Sigmoid colon (tissue), 7 donors: Measurements from ENCODE around the gene ASS1. TPM values are rescaled to one million over a fixed set of nuclear protein-coding genes. Genes with fewer than 3 reads are reported as not detected.

ENCODE experiments used
- DNase-seq: peaks from one replicate; pipeline ENCODE4 v3.0.0-alpha.2; 2019
- H3K27ac ChIP-seq, 4 donors: fragments of 200-600 bp; sonication (generic); one replicate each; pipeline ENCODE4 v1.5.1; 2016 to 2019; ENCODE audit warnings: mild to moderate bottlenecking in 1 of 4
- H3K27me3 ChIP-seq, 3 donors: fragments of 200-600 bp; sonication (generic); one replicate each; pipeline ENCODE4 v1.5.1; 2019; ENCODE audit warnings: mild to moderate bottlenecking in 1 of 3
- H3K36me3 ChIP-seq, 4 donors: fragments of 200-600 bp; sonication (generic); one replicate each; pipeline ENCODE4 v1.5.1; 2016 to 2019
- H3K4me1 ChIP-seq, 4 donors: fragments of 200-600 bp; sonication (generic); one replicate each; pipeline ENCODE4 v1.5.1; 2017 to 2019
- H3K4me3 ChIP-seq, 4 donors: fragments of 200-600 bp; sonication (generic); one replicate each; pipeline ENCODE4 v1.5.1; 2017 to 2019; ENCODE audit warnings: mild to moderate bottlenecking in 2 of 4, moderate library complexity in 1 of 4
- H3K9me3 ChIP-seq, 4 donors: fragments of 200-600 bp in 3 of 4; sonication (generic) in 3 of 4; one replicate each; pipeline versions ENCODE4 v1.5.1 to v1.6.1; 2013 to 2019
- EP300 ChIP-seq, 4 donors: sonication (generic); formaldehyde crosslinking; IDR thresholded peaks; one replicate each; pipeline ENCODE4 v1.6.1; 2017; ENCODE audit warnings: antibody characterized with exemption in 4 of 4
- POLR2A ChIP-seq, 2 donors: fragments of 450-650 bp; IDR thresholded peaks; one replicate each; pipeline ENCODE4 v1.6.1; 2016; ENCODE audit warnings: antibody characterized with exemption in 2 of 2, mild to moderate bottlenecking in 2 of 2, moderate library complexity in 2 of 2
- POLR2AphosphoS5 ChIP-seq, 4 donors: sonication (generic); formaldehyde crosslinking; IDR thresholded peaks; one replicate each; pipeline ENCODE4 v1.6.1; 2017; ENCODE audit warnings: antibody characterized with exemption in 4 of 4
- WGBS, 2 donors: extraction: QIAGEN DNeasy Blood & Tissue Kit; methylation state at CpG; one replicate each; pipeline ENCODE4 v1.1.7; 2013; 5-methylcytosine and 5-hydroxymethylcytosine counted together
- intact Hi-C: fragments of 100-400 bp; cut with DNase I; formaldehyde crosslinking; loops from one replicate; pipeline ENCODE4 v1.15.1; 2023
- polyA plus RNA-seq, 3 donors: library from polyadenylated mRNA; stranded (reverse); fragments of 200-250 nt; gene quantifications; one replicate each; pipeline ENCODE4 v1.2.3, GENCODE V29; 2013
- total RNA-seq, 4 donors: library from RNA; depleted of rRNA; stranded (reverse); fragments of >200 nt; gene quantifications; one replicate each; pipeline ENCODE4 v1.1.0, GENCODE V29; 2016
- TF ChIP-seq, protein P1 (sequence below), 4 experiments: fragments of 450-650 bp in 3 of 4; fragments of 200-600 bp in 1 of 4; IDR thresholded peaks; one replicate each; pipeline ENCODE4 v1.5.1; 2016 to 2019; ENCODE audit warnings: antibody characterized with exemption in 4 of 4, mild to moderate bottlenecking in 3 of 4, moderate library complexity in 2 of 4
- donor health status: healthy with polysubstance abuse.
- donor health status: Bipolar disorder and iron deficiency.
- donor health status: healthy.

The ASS1 gene
- total and polyA plus RNA-seq, 7 donors, result 65.8 to 1,420 (median 84.2) TPM

DNA sequence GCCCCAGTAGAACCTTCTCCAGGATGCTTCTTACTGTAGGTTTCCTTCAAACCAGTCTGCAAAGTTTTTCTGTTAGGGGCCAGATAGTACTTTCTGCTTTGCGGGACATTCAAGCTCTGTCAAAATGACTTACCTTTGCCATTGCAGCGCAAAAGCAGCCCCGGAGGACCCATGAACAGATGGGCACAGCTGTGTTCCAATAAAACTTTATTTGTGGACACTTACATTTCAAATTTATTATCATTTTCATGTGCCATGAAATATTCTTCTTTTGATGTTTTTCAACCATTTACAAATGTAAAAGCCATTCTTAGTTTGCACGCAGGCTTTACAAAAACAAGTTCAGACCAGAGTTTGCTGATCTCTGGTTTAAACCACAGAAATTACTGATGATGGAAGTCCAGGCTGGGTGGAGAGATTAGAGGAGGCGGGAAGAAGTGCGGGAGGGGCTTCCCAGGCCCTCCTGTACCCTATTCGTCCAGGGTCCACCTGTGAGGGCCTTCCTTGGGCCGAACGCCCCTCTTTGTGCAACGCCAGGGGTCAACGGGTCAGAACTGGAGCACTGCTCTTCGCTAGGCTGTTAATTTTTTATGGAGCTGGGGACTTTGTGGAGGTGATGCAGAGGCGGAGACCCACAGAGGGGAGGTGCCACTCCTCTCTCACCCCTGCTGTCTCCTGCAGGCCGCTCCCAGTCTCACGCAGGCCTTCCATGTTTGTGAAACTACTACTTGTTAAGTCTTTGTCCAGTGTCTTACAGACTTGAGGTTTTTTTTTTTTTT is 7.6 kb upstream of the ASS1 start:
- no peaks in the 10 kb centered on the region for H3K9me3 ChIP-seq
- 73% methylated on average over 15 of the region's 15 CpGs for WGBS, 2 donors
- peaks cover 0 to 13% (median 11%) of the 10 kb centered on the region in 4 donors for H3K4me1 ChIP-seq
- TF ChIP-seq, protein P1, sequence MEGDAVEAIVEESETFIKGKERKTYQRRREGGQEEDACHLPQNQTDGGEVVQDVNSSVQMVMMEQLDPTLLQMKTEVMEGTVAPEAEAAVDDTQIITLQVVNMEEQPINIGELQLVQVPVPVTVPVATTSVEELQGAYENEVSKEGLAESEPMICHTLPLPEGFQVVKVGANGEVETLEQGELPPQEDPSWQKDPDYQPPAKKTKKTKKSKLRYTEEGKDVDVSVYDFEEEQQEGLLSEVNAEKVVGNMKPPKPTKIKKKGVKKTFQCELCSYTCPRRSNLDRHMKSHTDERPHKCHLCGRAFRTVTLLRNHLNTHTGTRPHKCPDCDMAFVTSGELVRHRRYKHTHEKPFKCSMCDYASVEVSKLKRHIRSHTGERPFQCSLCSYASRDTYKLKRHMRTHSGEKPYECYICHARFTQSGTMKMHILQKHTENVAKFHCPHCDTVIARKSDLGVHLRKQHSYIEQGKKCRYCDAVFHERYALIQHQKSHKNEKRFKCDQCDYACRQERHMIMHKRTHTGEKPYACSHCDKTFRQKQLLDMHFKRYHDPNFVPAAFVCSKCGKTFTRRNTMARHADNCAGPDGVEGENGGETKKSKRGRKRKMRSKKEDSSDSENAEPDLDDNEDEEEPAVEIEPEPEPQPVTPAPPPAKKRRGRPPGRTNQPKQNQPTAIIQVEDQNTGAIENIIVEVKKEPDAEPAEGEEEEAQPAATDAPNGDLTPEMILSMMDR (IDR thresholded peaks at IDR 0.05), result no peak
- TF ChIP-seq EP300 (IDR thresholded peaks at IDR 0.05) (no peak), POLR2A (IDR thresholded peaks at IDR 0.05) (no peak), POLR2AphosphoS5 (IDR thresholded peaks at IDR 0.05) (no peak)
- no peak overlapping the region for H3K27ac ChIP-seq
- peaks cover 0 to 6% (median 0%) of the 10 kb centered on the region in 3 donors for H3K27me3 ChIP-seq
- H3K36me3 ChIP-seq, result no peaks in the 10 kb centered on the region
- intact Hi-C loops, result no loop called here
- no peak for DNase-seq
- no peak overlapping the region for H3K4me3 ChIP-seq

DNA sequence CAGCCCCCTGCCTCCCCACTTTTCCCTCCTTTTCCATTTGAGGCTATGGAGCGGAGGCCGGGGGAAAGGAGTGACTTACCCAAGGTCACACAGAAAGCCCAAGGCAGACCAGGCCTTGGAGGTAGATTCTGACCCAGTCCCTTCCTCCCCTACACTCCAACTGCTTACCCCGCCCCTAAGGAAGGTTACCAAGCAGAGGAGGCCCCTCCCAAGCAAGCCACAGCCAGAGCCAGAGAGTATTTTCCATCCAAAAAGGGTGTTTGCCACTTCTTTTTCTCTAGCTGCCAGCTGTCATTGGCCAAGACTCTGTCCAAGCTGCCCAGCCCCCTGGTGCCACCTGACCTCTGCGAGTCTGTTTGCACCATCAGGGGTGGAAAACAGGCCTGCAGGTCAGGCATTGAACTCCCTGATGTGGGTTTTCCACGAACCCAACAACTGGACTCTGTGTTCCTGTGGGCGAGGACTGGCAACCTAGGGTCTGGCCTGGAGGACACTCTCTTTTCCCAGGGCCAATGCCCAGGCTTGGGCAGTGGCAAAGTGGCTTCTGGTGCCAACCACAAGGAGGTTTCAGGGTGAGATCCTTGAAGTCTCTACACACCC is 6.3 kb upstream of the ASS1 start:
- H3K4me1 ChIP-seq, result peaks cover 0 to 4% (median 3%) of the 10 kb centered on the region in 4 donors
- WGBS, 2 donors, result 80 to 84% methylated on average over 6 of the region's 6 CpGs
- intact Hi-C loops, result no loop called here
- no peak for DNase-seq
- no peaks in the 10 kb centered on the region for H3K36me3 ChIP-seq
- no peak for TF ChIP-seq EP300 (IDR thresholded peaks at IDR 0.05)
- TF ChIP-seq POLR2AphosphoS5 (IDR thresholded peaks at IDR 0.05), result no peak
- no peak for TF ChIP-seq POLR2A (IDR thresholded peaks at IDR 0.05)
- TF ChIP-seq, protein P1 (IDR thresholded peaks at IDR 0.05), result no peak
- H3K9me3 ChIP-seq, result no peaks in the 10 kb centered on the region
- H3K4me3 ChIP-seq, result no peak overlapping the region
- H3K27ac ChIP-seq, result no peak overlapping the region
- peaks cover 0 to 4% (median 0%) of the 10 kb centered on the region in 3 donors for H3K27me3 ChIP-seq

DNA sequence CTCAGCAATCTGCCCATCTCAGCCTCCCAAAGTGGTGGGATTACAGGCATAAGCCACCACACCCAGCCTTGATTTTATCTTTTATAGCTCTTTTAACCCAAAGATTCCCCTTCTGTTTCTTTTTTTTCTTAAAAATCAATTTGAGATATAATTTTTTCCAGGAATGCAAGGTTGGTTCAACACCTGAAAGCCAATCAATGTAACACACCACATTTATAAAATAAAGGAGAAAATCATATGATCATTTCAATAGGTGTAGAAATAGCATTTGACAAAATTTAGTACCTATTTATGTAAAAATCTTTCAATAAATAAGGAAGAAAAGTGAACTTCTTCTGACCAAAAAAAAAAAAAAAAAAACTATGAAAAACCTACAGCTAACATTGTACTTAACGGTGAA is 3.7 kb upstream of the ASS1 start:
- peaks cover 0 to 21% (median 16%) of the 10 kb centered on the region in 4 donors for H3K4me1 ChIP-seq
- no peak for TF ChIP-seq POLR2AphosphoS5 (IDR thresholded peaks at IDR 0.05)
- no peak for TF ChIP-seq POLR2A (IDR thresholded peaks at IDR 0.05)
- TF ChIP-seq EP300 (IDR thresholded peaks at IDR 0.05), result no peak
- TF ChIP-seq, protein P1 (IDR thresholded peaks at IDR 0.05), result no peak
- WGBS, 2 donors, result 97 to 98% methylated on average over 1 of the region's 1 CpG
- H3K4me3 ChIP-seq, result no peak overlapping the region
- H3K9me3 ChIP-seq, result no peaks in the 10 kb centered on the region
- DNase-seq, result no peak
- intact Hi-C loops, result loop anchor here (10.0 kb wide), 2 partner anchors 326 to 424 kb away; no protein-coding TSS in a partner anchor
- H3K27ac ChIP-seq, result no peak overlapping the region
- H3K36me3 ChIP-seq, result no peaks in the 10 kb centered on the region
- H3K27me3 ChIP-seq, result no peaks in the 10 kb centered on the region

DNA sequence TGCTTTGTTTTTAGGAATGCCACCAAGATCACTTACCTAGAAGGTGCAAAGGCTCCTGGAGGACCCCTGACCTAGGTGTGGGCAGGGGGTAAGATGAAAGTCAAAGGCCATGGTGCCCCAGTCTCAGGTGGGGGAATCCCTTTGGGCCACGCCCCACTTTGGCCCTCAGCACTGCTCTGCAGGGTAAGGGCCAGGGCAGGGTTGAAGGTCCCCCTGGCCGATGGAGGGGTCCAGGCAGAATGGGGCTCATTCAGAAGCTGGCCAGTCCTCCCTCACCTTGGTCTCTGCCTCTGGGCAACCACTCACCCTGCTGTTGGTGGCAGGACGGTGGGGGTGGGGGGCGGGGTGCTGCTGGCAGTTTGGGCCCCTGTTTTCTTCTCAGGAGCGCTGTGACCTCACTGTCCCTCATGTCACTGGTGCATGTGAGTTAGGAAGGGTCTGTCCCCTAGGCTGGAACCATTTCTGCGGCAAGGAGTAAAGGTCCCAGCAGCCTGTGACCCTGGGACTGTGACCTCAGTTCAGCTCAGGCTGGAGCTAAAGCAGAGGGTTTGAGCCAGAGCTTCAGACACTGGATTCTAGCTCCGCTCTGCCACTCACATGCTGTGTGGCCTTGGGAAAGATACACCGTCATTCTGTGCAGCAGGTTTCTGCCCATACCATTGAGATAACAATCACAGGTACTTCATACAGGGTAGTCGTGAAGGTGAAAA is 1.9 kb upstream of the ASS1 start:
- no peak overlapping the region for H3K27ac ChIP-seq
- no peaks in the 10 kb centered on the region for H3K27me3 ChIP-seq
- DNase-seq, result no peak
- H3K36me3 ChIP-seq, result no peaks in the 10 kb centered on the region
- 90 to 92% methylated on average over 9 of the region's 9 CpGs for WGBS, 2 donors
- peaks cover 0 to 40% (median 34%) of the 10 kb centered on the region in 4 donors for H3K4me1 ChIP-seq
- no peak overlapping the region for H3K4me3 ChIP-seq
- TF ChIP-seq EP300 (IDR thresholded peaks at IDR 0.05) (no peak), POLR2AphosphoS5 (IDR thresholded peaks at IDR 0.05) (no peak), POLR2A (IDR thresholded peaks at IDR 0.05) (no peak)
- TF ChIP-seq, protein P1 (IDR thresholded peaks at IDR 0.05), result no peak
- intact Hi-C loops, result loop anchor here (10.0 kb wide), 2 partner anchors 328 to 422 kb away; no protein-coding TSS in a partner anchor
- H3K9me3 ChIP-seq, result no peaks in the 10 kb centered on the region
